GM19023 (cell line): Measurements from ENCODE around the gene ATL2.
"Not testable (repeated sequence)": the region's sequence is repeated elsewhere in the genome, so short reads cannot be mapped to it uniquely, and the experiment has no call there.

Experiments
- ATAC-seq: cut with Tn5 transposase; IDR thresholded peaks from one replicate; pipeline ENCODE4 v1.9.1; 2021; ENCODE audit warnings: mild to moderate bottlenecking, moderate library complexity; ENCODE audit not compliant: unreplicated experiment

Gene ATL2

GRCh38 chr2:38277245-38278116, 99.6 kb downstream of the ATL2 start:
- no peak for ATAC-seq

GRCh38 chr2:38274286-38275276, 102.5 kb downstream of the ATL2 start:
- no peak for ATAC-seq

GRCh38 chr2:38271697-38272096, 105.4 kb downstream of the ATL2 start:
- ATAC-seq, result no peak

GRCh38 chr2:38269421-38269820, 107.7 kb downstream of the ATL2 start:
- no peak for ATAC-seq

- no peak for ATAC-seq
These were observed 108.3 kb downstream of the ATL2 start for GRCh38 chr2:38268691-38269327.

GRCh38 chr2:38268001-38268400, 109.1 kb downstream of the ATL2 start:
- ATAC-seq, result no peak

- ATAC-seq, result no peak
These were observed 109.7 kb downstream of the ATL2 start for GRCh38 chr2:38267270-38267925.

GRCh38 chr2:38266382-38267061, 110.6 kb downstream of the ATL2 start:
- ATAC-seq, result no peak

GRCh38 chr2:38265461-38265860, 111.6 kb downstream of the ATL2 start:
- ATAC-seq, result no peak

GRCh38 chr2:38264396-38265221, 112.5 kb downstream of the ATL2 start:
- ATAC-seq, result no peak

- ATAC-seq, result no peak
These were observed 113.8 kb downstream of the ATL2 start for GRCh38 chr2:38263293-38263692.

GRCh38 chr2:38262069-38262871, 114.8 kb downstream of the ATL2 start:
- no peak for ATAC-seq

- ATAC-seq, result no peak
These were observed 115.5 kb downstream of the ATL2 start for GRCh38 chr2:38261569-38262068.

GRCh38 chr2:38260972-38261371, 116.1 kb downstream of the ATL2 start:
- no peak for ATAC-seq

- ATAC-seq, result no peak
These were observed 116.6 kb downstream of the ATL2 start for GRCh38 chr2:38260469-38260868.

GRCh38 chr2:38259311-38259710, 117.8 kb downstream of the ATL2 start:
- no peak for ATAC-seq

- ATAC-seq, result not testable (repeated sequence)
These were observed 119.4 kb downstream of the ATL2 start for GRCh38 chr2:38257680-38258079.

- no peak for ATAC-seq
These were observed 120.5 kb downstream of the ATL2 start for GRCh38 chr2:38256610-38257009.
